OCI-LY1 (cell line): ENCODE data around the gene RPL7A.

ENCODE experiments used
- CTCF ChIP-seq: fragments of 200-600 bp; sonication (generic), shearing (Covaris generic); IDR thresholded peaks from 2 replicates; pipeline ENCODE4 v1.5.1; 2017; ENCODE audit warnings: mild to moderate bottlenecking, antibody characterized with exemption, low read length, moderate library complexity, mixed read lengths
- EZH2 ChIP-seq: fragments of 200-600 bp; sonication (generic), shearing (Covaris generic); IDR thresholded peaks from 2 replicates; pipeline ENCODE4 v1.8.0; 2017; ENCODE audit warnings: borderline replicate concordance, mixed run types, mild to moderate bottlenecking, antibody characterized with exemption, low read length, moderate library complexity, mixed read lengths

- TF ChIP-seq EZH2 (no peak), CTCF (no peak)
Measured at GRCh38 chr9:133382507-133383141, 34.6 kb downstream of the RPL7A start.
